Muscle of leg (tissue), 16 donors: Measurements from ENCODE around the gene ECD. TPM values are rescaled to one million over a fixed set of nuclear protein-coding genes. Genes with fewer than 3 reads are reported as not detected.
A peak's percentile ranks its signal among the peaks of the same experiment; 100 is the strongest.

Source experiments
- DNase-seq: peaks from one replicate; pipeline ENCODE4 v3.0.0; 2013
- H3K27ac ChIP-seq: one replicate; pipeline ENCODE4 v1.5.1; 2013; ENCODE audit warnings: mild to moderate bottlenecking, low read length, control low read depth
- H3K27me3 ChIP-seq: one replicate; pipeline ENCODE4 v1.6.1; 2013; ENCODE audit warnings: low read length; ENCODE audit not compliant: control insufficient read depth, insufficient read depth
- H3K36me3 ChIP-seq: one replicate; pipeline ENCODE4 v1.6.1; 2013; ENCODE audit warnings: low read length; ENCODE audit not compliant: control insufficient read depth, insufficient read depth
- H3K4me1 ChIP-seq: one replicate; pipeline ENCODE4 v1.6.1; 2013; ENCODE audit warnings: low read length; ENCODE audit not compliant: control insufficient read depth, insufficient read depth
- H3K4me3 ChIP-seq: one replicate; pipeline ENCODE4 v1.5.1; 2013; ENCODE audit warnings: low read length, control low read depth
- H3K9me3 ChIP-seq: replicated peaks from 2 replicates; pipeline ENCODE4 v1.6.1; 2013; ENCODE audit warnings: low read depth, low read length; ENCODE audit not compliant: control insufficient read depth
- WGBS: methylation state at CpG from one replicate; pipeline ENCODE4 v1.1.5; 2013; ENCODE audit warnings: missing lambda C conversion rate; ENCODE audit not compliant: insufficient coverage; 5-methylcytosine and 5-hydroxymethylcytosine counted together
- long read RNA-seq, 11 donors: transcript quantifications; one replicate each; lab custom pipeline, GENCODE V29; 2026
- polyA plus RNA-seq, 8 donors: library from polyadenylated mRNA; unstranded; fragments of 120-200 nt; gene quantifications; one replicate each; pipeline versions ENCODE4 v1.2.1 to v1.2.3, GENCODE V29; 2013; ENCODE audit warnings: inconsistent platforms in 1 of 8, low replicate concordance in 1 of 8; ENCODE audit not compliant: insufficient read length in 8 of 8, insufficient read depth in 1 of 8
- total RNA-seq: library from RNA; stranded (reverse); fragments of 120-200 nt; gene quantifications from one replicate; pipeline ENCODE4 v1.2.4, GENCODE V29; 2013

ECD gene
- total RNA-seq = 22.8 TPM
- polyA plus RNA-seq = 10 to 100 TPM; 20.3 to 24.2 (median 21.1) TPM
- long read RNA-seq, donor 1, partial matches to known transcripts = 0 of 2 reads
- long read RNA-seq, donor 1, other reads (novel, unspliced or antisense) = 0 of 2 reads
- long read RNA-seq, donor 2 = 0 reads
- long read RNA-seq, donor 3, partial matches to known transcripts = 5 of 7 reads
- long read RNA-seq, donor 3, other reads (novel, unspliced or antisense) = 0 of 7 reads
- long read RNA-seq, donor 4, partial matches to known transcripts = 0 of 2 reads
- long read RNA-seq, donor 4, other reads (novel, unspliced or antisense) = 0 of 2 reads
- long read RNA-seq, donor 5, transcript ECD-201 (14 exons, 3,069 nt) = major isoform, 6 of 12 reads
- long read RNA-seq, donor 5, partial matches to known transcripts = 5 of 12 reads
- long read RNA-seq, donor 5, other reads (novel, unspliced or antisense) = 0 of 12 reads
- long read RNA-seq, donor 6, transcript ECD-201 (14 exons, 3,069 nt) = major isoform, 5 of 5 reads
- long read RNA-seq, donor 6, partial matches to known transcripts = 0 of 5 reads
- long read RNA-seq, donor 6, other reads (novel, unspliced or antisense) = 0 of 5 reads
- long read RNA-seq, donor 7, partial matches to known transcripts = 0 of 2 reads
- long read RNA-seq, donor 7, other reads (novel, unspliced or antisense) = 0 of 2 reads
- long read RNA-seq, donor 8, partial matches to known transcripts = 0 of 2 reads
- long read RNA-seq, donor 8, other reads (novel, unspliced or antisense) = 0 of 2 reads
- long read RNA-seq, donor 9 = 0 reads
- long read RNA-seq, donor 10, transcript ECD-201 (14 exons, 3,069 nt) = major isoform, 8 of 8 reads
- long read RNA-seq, donor 10, partial matches to known transcripts = 0 of 8 reads
- long read RNA-seq, donor 10, other reads (novel, unspliced or antisense) = 0 of 8 reads
- long read RNA-seq, donor 11, transcript ECD-201 (14 exons, 3,069 nt) = major isoform, 8 of 9 reads
- long read RNA-seq, donor 11, partial matches to known transcripts = 0 of 9 reads
- long read RNA-seq, donor 11, other reads (novel, unspliced or antisense) = 0 of 9 reads

- Histone ChIP-seq H3K27me3 (no peaks in the 10 kb centered on the region), H3K36me3 (peaks cover 5% of the 10 kb centered on the region), H3K9me3 (no peaks in the 10 kb centered on the region), H3K4me3 (peak within 1 kb of the TSS; percentile 93), H3K4me1 (peaks cover 8% of the 10 kb centered on the region), H3K27ac (peak within 1 kb of the TSS; percentile 100)
- peak; percentile 99 for DNase-seq
- WGBS = under 1% methylated on average over 40 of the region's 49 CpGs
Observed at GRCh38 chr10:73167783-73168464, at the start of gene ECD, which contains the start of gene FAM149B1. ECD (minus strand) TSS chr10:73168008; CDS start chr10:73163937, 4,071 bp downstream. FAM149B1 (plus strand) TSS chr10:73168119; CDS start chr10:73168340, 221 bp downstream.

GRCh38 chr10:73215749-73216148 is 47.9 kb upstream of the ECD start:
- Histone ChIP-seq H3K9me3 (no peaks in the 10 kb centered on the region), H3K36me3 (peaks cover 24% of the 10 kb centered on the region), H3K4me3 (no peak overlapping the region), H3K27me3 (no peaks in the 10 kb centered on the region), H3K27ac (no peak overlapping the region), H3K4me1 (no peaks in the 10 kb centered on the region)
- no CpG with 5 or more reads among the region's 1 CpG for WGBS
- no peak for DNase-seq

- peaks cover 19% of the 10 kb centered on the region for H3K36me3 ChIP-seq
- H3K27me3 ChIP-seq = no peaks in the 10 kb centered on the region
Observed at GRCh38 chr10:73211106-73211811, 43.5 kb upstream of the ECD start.

GRCh38 chr10:73210395-73211105 is 42.7 kb upstream of the ECD start:
- Histone ChIP-seq H3K27ac (no peak overlapping the region), H3K27me3 (no peaks in the 10 kb centered on the region), H3K4me1 (no peaks in the 10 kb centered on the region), H3K4me3 (no peak overlapping the region), H3K9me3 (peaks cover 3% of the 10 kb centered on the region), H3K36me3 (peaks cover 24% of the 10 kb centered on the region)
- DNase-seq = no peak
- WGBS = 100% methylated on average over 1 of the region's 3 CpGs

More at GRCh38 chr10:73211106-73211811, 43.5 kb upstream of the ECD start:
- no peak for DNase-seq
- Histone ChIP-seq H3K4me3 (no peak overlapping the region), H3K9me3 (peaks cover 2% of the 10 kb centered on the region), H3K27ac (no peak overlapping the region), H3K4me1 (no peaks in the 10 kb centered on the region)
- no CpG with 5 or more reads among the region's 4 CpGs for WGBS

GRCh38 chr10:73209705-73210104 is 41.9 kb upstream of the ECD start:
- no peak overlapping the region for H3K4me3 ChIP-seq
- peaks cover 26% of the 10 kb centered on the region for H3K36me3 ChIP-seq
- H3K27me3 ChIP-seq = no peaks in the 10 kb centered on the region
- no peak overlapping the region for H3K27ac ChIP-seq
- 43% methylated on average over 1 of the region's 1 CpG for WGBS
- DNase-seq = no peak
- H3K9me3 ChIP-seq = peaks cover 3% of the 10 kb centered on the region
- H3K4me1 ChIP-seq = no peaks in the 10 kb centered on the region

- peaks cover 26% of the 10 kb centered on the region for H3K36me3 ChIP-seq
- peak; percentile 6 for DNase-seq
- no peaks in the 10 kb centered on the region for H3K27me3 ChIP-seq
- H3K27ac ChIP-seq = no peak overlapping the region
- no peaks in the 10 kb centered on the region for H3K4me1 ChIP-seq
- peaks cover 3% of the 10 kb centered on the region for H3K9me3 ChIP-seq
- WGBS = 63% methylated on average over 1 of the region's 2 CpGs
- no peak overlapping the region for H3K4me3 ChIP-seq
Observed at GRCh38 chr10:73207883-73208282, 40.1 kb upstream of the ECD start.

- H3K36me3 ChIP-seq = peaks cover 26% of the 10 kb centered on the region
- H3K4me3 ChIP-seq = no peak overlapping the region
- H3K9me3 ChIP-seq = peaks cover 3% of the 10 kb centered on the region
- H3K4me1 ChIP-seq = no peaks in the 10 kb centered on the region
- no peaks in the 10 kb centered on the region for H3K27me3 ChIP-seq
- WGBS = 100% methylated on average over 4 of the region's 5 CpGs
- DNase-seq = no peak
- H3K27ac ChIP-seq = no peak overlapping the region
Observed at GRCh38 chr10:73206385-73206784, 38.6 kb upstream of the ECD start.

GRCh38 chr10:73205890-73206289 is 38.1 kb upstream of the ECD start:
- H3K4me3 ChIP-seq = no peak overlapping the region
- no peak overlapping the region for H3K27ac ChIP-seq
- peaks cover 3% of the 10 kb centered on the region for H3K9me3 ChIP-seq
- 100% methylated on average over 1 of the region's 1 CpG for WGBS
- no peaks in the 10 kb centered on the region for H3K4me1 ChIP-seq
- H3K36me3 ChIP-seq = peaks cover 22% of the 10 kb centered on the region
- no peak for DNase-seq
- no peaks in the 10 kb centered on the region for H3K27me3 ChIP-seq

GRCh38 chr10:73205081-73205480 is 37.3 kb upstream of the ECD start:
- H3K4me1 ChIP-seq = no peaks in the 10 kb centered on the region
- no peak overlapping the region for H3K4me3 ChIP-seq
- H3K27ac ChIP-seq = no peak overlapping the region
- WGBS = 57% methylated on average over 1 of the region's 3 CpGs
- peaks cover 3% of the 10 kb centered on the region for H3K9me3 ChIP-seq
- DNase-seq = no peak
- peaks cover 15% of the 10 kb centered on the region for H3K36me3 ChIP-seq
- H3K27me3 ChIP-seq = no peaks in the 10 kb centered on the region
